Measurements from ENCODE around the gene IQCE.

IQCE gene

GRCh38 chr7:2616387-2617324 lies 57.9 kb downstream of the IQCE start:
- no peak for DNase-seq (ENCODE audit: low read depth)

- no peak for DNase-seq (ENCODE audit: low read depth)
Measured at GRCh38 chr7:2617325-2617905, 58.6 kb downstream of the IQCE start.

GRCh38 chr7:2619116-2619515 lies 60.3 kb downstream of the IQCE start:
- DNase-seq (ENCODE audit: low read depth): no peak

DNA sequence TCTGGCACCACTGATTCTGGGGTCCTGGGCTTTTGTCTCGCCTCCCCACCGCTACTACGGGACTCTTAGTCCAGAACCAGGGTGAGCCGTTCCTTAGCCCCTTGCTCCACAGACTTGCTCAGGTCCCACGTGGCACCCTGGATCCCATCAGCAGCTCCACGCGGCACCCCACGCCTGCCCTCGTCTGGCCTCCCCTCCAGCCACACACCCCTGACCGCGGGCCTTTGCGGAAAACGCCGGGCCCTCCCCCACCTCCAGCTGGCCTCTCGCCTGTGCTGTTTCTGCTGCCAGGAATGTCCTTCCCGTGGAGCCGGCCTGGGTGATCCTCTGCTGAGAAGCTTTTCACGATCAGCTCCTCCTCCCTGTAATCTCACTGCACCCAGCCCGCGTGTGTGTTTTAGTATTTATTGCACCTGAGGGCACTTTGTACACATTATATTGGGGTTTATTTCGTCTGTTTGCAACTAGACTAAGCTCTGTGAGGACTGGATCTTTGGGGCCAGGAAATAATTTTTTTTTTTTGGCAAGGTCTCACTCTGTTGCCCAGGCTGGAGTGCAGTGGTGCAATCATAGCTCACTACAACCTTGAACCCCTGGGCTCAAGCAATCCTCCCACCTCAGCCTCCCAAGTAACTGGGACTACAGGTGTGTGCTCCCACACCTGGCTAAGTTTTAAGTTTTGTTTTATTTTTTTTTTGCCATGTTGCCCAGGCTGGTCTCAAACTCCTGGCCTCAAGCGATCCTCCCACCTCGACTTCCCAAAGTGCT lies 62.5 kb downstream of the IQCE start:
- no peak for DNase-seq (ENCODE audit: low read depth)

DNA sequence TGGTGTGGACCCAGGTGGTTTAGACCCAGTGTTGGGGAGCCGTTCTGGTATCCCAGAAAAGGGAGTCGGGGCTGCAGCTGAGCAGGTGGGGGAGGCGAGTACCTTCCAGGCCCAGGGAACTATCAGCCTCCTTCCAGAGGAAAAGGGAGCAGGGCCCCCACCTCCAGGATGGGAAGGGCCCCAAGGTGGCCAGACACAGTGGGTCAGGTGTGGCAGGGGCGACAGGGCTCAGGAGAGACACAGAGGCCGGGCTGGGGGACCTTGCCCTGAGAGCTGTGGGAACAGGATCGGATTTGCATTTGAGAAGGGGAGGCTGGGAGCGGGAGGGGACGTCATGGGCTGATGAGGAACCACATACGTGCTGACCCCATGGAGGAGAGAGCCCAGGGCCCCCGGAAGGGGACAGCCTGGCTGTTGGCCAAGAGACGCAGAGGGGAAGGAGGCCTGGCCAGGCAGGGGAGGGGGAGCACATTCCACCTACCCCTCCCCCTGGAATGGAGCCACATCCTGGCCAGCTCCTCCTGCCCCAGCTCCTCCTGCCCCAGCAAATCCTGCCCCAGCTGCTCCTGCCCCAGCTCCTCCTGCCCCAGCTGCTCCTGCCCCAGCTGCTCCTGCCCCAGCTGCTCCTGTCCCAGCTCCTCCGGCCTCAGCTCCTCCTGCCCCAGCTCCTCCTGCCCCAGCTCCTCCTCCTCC lies 63.3 kb downstream of the IQCE start:
- no peak for DNase-seq (ENCODE audit: low read depth)

DNA sequence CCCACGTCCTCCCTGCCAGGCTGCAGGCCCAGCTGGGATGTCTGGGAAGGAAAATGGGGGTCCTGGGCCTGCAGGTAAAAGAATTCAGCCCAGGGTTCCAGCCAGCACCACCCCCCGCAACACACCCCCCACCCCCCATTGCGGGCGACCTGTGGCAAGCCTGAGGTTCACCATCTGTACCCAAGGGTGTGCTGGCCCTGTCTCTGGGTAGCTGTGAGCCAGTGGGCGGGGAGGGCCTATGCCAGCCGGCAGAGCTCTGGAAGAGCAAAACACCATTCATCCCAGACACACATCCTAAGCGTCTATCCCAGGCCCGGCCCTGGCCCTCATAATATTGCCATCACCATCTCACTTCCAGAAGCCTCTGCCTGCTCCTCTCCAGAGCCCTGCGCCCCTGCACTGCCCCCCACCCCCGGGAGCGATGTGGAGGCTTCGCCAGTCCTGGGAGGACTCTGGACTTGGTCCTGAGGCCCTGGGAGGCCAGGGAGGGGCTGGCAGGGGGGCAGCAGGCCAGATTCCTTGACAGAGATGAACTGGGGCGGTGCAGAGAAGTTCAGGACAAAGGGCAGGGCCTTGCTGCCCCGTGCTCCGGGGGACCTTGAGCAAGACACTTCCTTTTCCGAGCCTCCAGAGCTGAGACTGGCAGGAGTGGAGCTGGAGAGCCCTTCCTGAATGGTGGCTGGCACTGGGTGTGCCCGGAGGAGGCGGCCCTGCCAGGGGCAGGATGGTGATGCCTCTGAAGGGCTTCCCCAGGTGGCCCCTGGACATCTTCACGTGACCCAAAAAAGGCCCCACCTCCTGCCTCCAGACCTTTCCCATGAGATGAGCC lies 64.3 kb downstream of the IQCE start:
- no peak for DNase-seq (ENCODE audit: low read depth)

DNA sequence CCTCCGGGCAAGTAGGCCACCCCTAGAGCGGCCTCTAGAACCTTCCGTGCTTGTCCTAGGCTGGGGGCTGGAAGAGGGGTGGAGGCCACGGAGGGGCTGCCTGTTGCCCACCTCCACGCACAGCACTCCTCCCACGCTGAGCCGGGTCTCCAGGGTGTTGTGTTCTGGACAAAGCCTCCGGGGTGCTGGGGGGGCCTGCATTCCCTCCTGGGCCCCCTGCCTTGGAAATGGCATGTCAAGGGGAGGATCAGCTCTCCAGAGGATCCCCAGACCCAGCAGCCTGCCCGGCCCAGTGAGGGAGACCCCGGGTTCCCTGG lies 64.9 kb downstream of the IQCE start:
- no peak for DNase-seq (ENCODE audit: low read depth)

GRCh38 chr7:2624293-2624886 lies 65.6 kb downstream of the IQCE start:
- DNase-seq (ENCODE audit: low read depth): no peak

- DNase-seq (ENCODE audit: low read depth): no peak
Measured at GRCh38 chr7:2626498-2627117, 67.8 kb downstream of the IQCE start.

DNA sequence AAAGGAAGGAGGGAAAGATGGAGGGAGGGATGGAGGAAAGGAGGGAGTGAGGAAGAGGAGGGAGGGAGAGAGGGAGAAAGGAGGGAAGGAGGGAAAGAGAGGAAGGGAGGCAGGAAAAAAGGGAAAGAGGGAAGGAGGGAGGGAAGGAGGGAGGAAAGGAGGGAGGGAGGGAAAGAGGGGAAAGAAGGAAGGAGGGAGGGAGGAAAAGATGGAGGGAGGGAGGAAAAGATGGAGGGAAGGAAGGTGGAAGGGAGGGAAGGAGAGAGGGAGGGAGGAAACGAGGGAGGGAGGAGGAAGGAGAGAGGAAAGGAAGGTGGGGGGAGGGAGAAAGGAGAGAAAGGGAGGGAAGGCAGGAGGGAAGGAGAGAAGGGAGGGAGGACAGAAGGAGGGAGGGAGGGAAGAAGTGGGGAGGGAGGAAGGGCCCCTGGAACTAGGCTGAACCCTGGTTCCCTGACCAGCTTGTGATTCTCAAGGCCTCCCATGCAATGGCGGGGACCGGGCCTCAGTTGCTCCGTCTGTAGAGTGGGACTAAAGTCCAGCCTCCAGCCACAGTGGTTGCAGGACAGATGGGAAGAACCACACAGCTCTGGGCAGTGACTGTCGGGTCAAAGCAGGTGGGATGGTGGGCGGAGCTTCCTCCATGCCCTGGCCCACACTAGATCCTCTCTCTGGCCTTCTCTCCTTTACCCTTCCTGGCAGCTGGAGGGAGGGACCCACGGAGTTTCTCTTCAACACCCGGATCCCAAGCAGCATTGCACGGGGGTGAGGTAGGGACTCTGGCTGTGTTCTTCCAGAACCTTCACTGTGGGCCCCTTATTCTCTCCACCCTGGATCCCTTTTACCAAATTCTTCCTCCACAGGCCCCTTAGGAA lies 68.7 kb downstream of the IQCE start:
- no peak for DNase-seq (ENCODE audit: low read depth)

- DNase-seq (ENCODE audit: low read depth): no peak
Measured at GRCh38 chr7:2628130-2628482, 69.3 kb downstream of the IQCE start.

DNA sequence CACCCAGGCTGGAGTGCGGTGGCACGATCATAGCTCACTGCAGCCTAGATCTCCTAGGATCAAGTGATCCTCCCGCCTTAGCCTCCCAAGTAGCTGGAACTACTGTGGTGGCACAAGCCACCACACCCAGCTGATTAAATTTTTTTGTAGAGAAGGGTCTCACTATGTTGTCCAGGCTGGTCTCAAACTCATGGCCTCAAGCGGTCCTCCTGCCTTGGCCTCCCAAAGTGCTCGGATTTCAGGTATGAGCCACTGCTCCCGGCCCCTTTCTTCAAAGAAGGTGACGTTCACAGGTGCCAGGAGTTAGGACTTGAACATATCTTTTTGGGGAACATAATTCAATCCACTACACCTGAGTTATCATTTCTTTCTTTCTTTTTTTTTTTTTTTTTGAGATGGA lies 70.1 kb downstream of the IQCE start:
- DNase-seq (ENCODE audit: low read depth): no peak

DNA sequence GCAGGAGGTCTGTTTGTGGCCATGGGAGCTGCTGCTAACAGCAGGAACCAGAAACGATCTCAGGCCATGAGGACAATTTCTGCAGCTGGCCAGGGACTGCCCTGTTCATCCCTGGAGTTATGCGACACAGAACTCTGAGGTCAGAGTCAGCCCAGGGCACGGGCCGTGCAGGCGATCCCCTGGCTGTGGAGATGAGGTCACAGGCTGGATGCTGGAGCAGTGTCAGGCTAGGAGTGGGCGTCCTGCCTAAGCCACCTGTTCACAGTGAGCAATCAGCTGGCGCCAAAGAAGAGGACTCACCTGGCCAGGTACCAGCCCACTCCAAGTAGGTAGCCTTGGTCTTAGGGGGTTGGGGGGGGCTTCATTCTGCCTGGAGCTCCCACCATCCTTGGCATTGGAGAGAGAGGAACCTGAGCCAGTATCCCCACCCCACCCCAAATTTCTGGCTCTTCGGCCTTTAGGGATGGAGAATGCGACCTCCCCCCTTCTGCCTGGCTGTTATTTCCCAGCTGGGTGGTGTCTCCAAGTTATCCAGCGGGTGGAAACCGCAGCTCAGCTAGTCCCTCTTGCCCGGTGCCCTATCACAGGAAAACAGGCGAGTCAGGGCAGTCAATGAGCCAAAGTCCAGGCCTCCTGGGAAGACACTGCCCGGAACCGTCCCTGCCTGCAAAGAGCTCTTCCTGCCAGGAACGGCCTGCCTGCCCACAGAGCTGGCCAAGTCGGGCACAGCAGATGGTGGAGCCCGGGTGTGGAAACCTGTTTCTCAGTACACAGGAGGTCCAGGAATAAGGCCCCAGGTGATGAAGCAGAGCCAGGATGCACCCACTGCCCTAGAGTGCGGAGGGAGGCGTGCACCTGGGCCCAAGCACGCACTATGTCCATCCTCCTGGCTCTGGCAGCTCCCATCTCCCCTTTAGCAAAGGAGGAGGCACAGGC lies 71.2 kb downstream of the IQCE start:
- no peak for DNase-seq (ENCODE audit: low read depth)

DNA sequence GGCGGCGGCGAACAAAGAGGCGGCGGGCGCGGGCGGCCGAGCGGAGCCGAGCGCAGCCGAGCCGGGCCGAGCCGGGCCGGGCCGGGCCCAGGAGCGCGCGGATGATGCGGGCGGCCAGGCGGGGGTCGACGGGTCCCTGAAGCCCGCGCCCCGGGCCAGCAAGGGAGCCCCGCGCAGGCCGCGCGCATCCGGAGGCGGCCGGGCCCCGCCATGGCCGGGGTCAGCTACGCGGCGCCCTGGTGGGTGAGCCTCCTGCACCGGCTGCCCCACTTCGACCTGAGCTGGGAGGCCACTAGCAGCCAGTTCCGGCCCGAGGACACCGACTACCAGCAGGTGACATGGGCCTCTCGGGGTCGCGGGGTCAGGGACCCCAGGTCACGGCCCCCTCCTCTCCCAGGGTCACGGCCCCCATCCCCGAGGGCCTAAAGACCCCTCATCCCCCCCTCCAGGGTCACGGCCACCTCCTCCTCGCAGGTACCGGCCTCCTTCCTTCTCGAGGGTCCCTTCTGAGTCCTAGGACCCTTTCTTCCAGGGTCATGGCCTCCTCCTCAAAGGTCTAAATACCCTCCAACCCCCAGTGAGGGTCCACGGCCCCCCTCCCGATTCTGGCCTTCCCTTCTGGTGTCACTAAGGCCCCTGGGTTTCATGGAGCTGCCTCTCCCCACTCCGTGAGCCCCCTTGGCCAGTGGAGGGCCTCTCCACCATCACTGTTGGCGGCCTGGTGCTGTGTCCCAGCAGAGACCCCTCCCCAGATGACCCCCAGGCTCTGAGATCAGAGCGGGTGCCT lies 73.4 kb downstream of the IQCE start, which contains the start of gene TTYH3:
Gene TTYH3, plus strand, starts transcription at position 41 of the 787 bp plus-strand sequence. Its CDS starts 170 bp downstream, at position 211.
- no peak for DNase-seq (ENCODE audit: low read depth)

GRCh38 chr7:2632733-2633537 lies 74.2 kb downstream of the IQCE start:
- peak; percentile 18 for DNase-seq (ENCODE audit: low read depth)

DNA sequence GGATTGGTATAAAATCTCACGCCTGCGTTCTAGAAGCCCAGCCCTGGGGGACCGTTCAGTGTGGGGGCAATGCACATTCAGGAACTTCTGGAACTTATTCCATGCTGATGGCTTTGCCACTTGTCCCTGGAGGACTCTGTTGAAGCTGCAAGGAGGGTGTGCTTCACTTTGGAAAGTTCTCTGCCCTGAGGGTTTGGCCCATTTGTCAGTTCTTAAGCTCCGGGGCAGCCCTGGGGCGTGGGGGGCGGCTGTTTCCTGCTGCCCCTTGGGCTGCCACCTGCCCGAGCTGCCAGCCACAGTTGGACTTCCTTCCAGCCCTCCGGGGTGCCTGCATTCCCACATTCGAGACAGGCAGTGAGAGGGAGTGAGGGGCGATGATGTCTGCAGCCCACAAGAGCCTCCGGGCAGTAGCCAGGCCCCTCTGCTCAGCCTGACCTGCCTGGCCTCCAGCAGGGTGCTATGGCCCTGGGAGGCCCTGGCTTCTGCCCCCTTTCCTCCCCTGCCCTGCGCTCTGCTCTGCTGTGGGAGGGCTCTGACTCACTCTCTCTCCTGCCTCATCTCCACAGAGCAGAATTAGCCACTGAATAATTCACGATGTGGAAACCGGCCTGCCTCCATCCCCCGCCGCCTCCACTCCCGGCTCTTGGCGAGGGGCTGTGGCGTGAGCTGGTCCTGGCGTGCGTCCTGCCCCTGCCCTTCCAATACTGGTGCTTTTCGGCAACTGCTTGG lies 74.9 kb downstream of the IQCE start:
- no peak for DNase-seq (ENCODE audit: low read depth)

All from T follicular helper cell (primary cell).